Activated naive CD4-positive, alpha-beta T cell treated with Interleukin-2 at 50 U/mL for 16 hours (primary cell): ENCODE results near the gene RNASEH2C.

Experiments used
- DNase-seq: peaks from one replicate; pipeline ENCODE4 v3.0.0-alpha.2; 2020

Gene RNASEH2C

DNA sequence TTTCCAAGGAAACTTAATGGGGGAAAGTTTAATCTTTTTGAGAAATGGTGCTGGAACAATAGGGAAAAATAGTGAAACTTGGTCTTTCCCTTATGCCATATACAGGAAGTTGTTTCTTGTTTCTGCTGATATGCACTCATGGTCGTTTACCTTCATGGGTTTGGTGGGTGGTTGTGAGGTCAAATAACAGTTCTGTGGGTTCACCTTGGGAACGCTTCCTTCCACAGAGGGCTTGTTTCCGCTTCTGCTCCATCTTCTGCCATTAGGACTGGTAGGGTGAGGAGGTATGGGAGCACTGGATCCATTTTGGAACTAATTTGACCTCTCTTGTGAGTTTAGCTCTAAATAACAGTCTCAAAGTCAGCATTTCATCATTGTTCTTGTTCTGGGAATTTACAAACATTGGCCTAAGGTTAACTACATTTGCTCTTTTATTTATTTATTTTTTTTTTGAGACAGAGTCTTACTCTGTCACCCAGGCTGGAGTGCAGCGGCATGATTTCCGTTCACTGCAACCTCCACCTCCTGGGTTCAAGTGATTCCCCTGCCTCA is 40.3 kb downstream of the RNASEH2C start:
- DNase-seq, result no peak

GRCh38 chr11:65672982-65673381 is 47.6 kb downstream of the RNASEH2C start:
- DNase-seq, result no peak

DNA sequence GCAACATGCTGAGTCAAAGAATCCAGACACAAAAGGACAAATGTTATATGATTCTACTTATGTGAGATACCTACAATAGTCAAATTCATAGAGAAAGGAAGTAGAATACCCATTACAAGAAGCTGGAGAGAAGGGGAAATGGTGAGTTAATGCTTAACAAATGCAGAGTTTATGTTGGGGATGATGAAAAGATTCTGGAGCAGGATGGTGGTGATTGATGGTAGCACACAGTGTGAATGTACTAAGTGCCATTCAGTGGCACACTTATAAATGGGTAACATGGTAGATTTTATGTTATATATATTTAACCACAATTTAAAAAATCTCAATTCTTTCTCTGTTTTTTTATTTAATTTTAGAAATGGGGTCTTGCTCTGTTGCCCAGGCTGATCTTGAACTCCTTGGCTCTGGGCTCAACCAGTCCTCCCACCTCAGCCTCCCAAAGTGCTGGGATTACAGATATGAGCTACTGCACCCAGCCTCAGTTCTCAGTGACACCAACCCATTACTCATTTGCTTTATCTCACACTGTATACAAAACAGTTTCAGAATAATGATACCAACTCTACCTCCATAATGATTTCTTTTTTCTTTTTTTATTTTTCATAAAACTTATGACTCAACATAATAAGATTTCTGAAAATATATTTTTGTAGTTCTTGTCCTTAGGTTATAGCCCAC is 48.3 kb downstream of the RNASEH2C start:
- no peak for DNase-seq
